H7 (cell line): ENCODE results near the gene DTNA. TPM values are rescaled to one million over a fixed set of nuclear protein-coding genes. Genes with fewer than 3 reads are reported as not detected.
"Not testable (repeated sequence)": the region's sequence is repeated elsewhere in the genome, so short reads cannot be mapped to it uniquely, and the experiment has no call there.

Source experiments
- DNase-seq: peaks from one replicate; pipeline ENCODE4 v3.0.0; 2012
- H3K27me3 ChIP-seq: 2 replicates; pipeline ENCODE4 v1.6.0; 2011; ENCODE audit warnings: mild to moderate bottlenecking, low read length; ENCODE audit not compliant: control insufficient read depth, insufficient read depth
- H3K36me3 ChIP-seq: replicated peaks from 2 replicates; pipeline ENCODE4 v1.5.1; 2011; ENCODE audit warnings: low read length; ENCODE audit not compliant: control insufficient read depth, insufficient read depth
- H3K4me3 ChIP-seq: 2 replicates; pipeline ENCODE4 v1.5.1; 2011; ENCODE audit warnings: low read depth, mild to moderate bottlenecking, control low read depth, low read length, moderate library complexity; ENCODE audit not compliant: insufficient read depth
- total RNA-seq: library from RNA; depleted of rRNA; stranded (reverse); fragments of >200 nt; shearing (Covaris generic); gene quantifications from 2 replicates; pipeline ENCODE4 v1.2.3, GENCODE V29; 2014

Gene DTNA
- total RNA-seq, 1 experiment from 2014 or later = 30.1 TPM

DNA sequence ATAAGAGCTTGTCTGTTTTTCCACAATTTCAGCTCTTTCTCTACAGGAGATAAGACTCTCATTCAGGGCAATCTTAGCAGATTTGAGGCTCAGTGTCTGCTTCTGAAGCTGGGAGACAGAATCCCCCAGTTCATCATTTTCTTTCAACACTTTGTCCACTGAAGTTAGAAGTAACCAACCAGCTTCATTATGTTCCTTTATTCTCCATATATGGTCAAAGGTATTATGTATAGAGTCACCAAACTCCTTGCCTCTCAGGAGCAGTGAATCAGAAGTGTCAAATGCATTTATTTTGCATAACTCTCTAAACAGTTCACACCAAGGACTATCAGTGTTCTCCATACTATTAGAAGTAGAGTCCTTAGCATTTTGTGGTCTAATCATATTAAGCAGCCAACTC lies 24.4 kb downstream of the DTNA start:
- H3K4me3 ChIP-seq, H3K27me3 ChIP-seq, DNase-seq, H3K36me3 ChIP-seq: not testable (repeated sequence)

DNA sequence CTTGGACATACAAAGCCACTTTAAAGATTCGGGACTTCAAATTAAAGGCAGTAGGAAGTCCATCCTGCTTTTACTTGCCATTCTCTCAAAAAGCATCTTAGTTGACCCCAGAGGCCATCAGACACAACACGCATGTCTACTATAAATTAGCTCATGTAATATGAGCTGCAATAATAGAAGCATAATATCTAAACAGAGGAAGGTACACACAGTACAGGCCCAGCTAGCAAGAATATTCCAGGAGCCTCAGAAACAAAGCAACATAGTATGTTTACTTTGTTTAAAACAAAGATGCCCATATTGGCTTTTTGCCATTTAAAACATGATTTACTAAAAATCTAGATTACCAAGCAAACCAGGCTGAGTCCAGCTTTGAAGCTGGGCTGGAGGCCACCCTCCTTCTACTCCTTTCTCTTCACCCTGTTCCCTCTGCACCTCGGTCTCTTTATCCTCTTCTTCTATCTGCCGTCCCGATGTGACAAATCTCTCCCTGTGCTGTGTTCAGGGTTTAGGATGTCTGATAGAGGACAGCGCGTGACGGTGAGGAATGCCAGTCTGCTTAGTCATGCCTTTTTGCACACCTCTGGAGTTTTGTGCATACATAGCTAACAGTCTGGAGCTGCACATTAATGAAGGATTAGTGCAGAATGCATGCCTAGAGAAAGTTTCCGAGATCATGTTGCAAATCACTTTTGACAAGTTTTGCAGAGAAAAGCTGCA lies 28.2 kb downstream of the DTNA start:
- Histone ChIP-seq H3K36me3 (no peaks in the 10 kb centered on the region), H3K27me3 (no peaks in the 10 kb centered on the region)
- DNase-seq = no peak

DNA sequence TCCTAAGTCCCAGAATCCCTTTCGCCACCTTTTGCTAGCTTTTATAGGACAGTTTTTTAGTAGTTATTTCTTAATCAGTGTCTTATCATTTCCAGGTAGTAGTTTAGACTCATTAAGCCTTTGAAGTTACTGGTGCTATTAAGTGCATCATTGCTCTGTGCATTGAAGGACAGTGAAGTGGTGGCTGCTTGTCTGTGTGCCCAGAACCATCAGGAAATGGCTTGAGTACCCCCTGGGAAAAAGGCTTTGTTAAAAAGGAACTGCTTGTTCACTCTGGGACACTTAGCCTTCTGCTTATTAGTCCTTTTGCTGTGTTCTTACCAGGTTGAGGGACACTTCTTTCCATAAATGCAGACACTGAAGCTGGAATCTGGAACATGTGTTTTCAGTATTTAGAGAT lies 30.0 kb downstream of the DTNA start:
- no peak for DNase-seq
- H3K36me3 ChIP-seq = no peaks in the 10 kb centered on the region
- H3K27me3 ChIP-seq = no peaks in the 10 kb centered on the region
- H3K4me3 ChIP-seq = no peak overlapping the region

More for the DNA sequence above, 28.2 kb downstream of the DTNA start:
- H3K4me3 ChIP-seq = no peak overlapping the region

DNA sequence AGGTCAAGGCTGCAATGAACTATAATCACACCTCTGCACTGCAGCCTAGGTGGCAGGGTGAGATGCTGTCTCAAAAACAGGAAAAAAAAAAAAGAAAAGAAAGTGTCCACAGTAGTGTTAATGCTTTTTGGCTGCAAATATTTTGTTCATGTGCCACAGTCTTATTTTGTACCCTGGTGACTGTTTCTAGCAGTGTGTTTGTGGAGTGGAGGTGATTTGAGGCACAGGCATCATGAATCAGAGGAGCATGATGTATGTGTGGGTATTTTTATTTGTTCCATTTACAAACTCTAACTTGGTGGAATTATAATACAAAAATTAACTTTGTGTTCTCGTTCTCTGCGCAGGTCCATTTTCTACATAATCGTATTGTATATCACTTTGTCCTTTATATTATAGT lies 30.6 kb downstream of the DTNA start:
- Histone ChIP-seq H3K27me3 (no peaks in the 10 kb centered on the region), H3K4me3 (no peak overlapping the region), H3K36me3 (no peaks in the 10 kb centered on the region)
- no peak for DNase-seq

DNA sequence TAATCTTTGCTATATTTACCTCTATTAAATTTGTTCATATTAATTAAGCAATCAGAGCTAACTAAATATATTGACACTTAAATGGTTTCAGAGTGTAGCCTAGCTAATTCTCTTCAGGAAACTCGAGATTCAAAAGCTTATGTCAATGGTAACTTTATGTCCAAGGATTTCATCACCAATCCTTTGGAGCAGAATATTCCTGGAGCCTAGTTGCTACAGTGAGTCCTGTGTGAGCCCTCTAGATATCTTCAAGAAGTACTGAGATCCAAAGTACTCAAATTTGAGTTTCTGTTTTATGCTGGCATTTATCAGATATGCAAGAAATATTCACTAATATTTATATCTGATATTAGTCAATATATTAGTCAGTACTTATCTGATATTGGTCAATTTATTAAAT lies 31.3 kb downstream of the DTNA start:
- Histone ChIP-seq H3K4me3 (no peak overlapping the region), H3K27me3 (no peaks in the 10 kb centered on the region), H3K36me3 (no peaks in the 10 kb centered on the region)
- DNase-seq = no peak

DNA sequence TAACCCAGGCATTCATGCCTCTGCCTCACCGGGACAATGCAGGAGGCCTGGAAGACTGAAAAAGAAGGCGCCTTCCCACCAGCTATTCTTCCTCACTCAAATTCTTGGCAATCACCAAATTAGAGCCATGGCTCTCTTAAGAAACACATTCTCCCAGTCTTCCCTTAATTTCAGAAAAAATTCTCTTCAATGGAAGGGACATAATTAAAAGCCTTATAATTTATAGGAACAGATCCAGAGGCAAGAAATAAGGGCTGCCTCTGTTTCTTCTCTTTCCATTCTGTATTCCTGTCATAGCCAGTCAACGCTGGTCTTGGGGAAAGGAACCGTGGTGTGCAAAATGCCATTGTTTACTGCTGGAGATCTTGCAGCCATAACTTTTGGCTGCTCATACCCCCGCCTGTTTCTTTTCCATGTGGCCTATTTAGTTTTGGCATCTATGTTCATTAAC lies 32.8 kb downstream of the DTNA start:
- H3K4me3 ChIP-seq = no peak overlapping the region
- no peak for DNase-seq
- no peaks in the 10 kb centered on the region for H3K36me3 ChIP-seq
- no peaks in the 10 kb centered on the region for H3K27me3 ChIP-seq

DNA sequence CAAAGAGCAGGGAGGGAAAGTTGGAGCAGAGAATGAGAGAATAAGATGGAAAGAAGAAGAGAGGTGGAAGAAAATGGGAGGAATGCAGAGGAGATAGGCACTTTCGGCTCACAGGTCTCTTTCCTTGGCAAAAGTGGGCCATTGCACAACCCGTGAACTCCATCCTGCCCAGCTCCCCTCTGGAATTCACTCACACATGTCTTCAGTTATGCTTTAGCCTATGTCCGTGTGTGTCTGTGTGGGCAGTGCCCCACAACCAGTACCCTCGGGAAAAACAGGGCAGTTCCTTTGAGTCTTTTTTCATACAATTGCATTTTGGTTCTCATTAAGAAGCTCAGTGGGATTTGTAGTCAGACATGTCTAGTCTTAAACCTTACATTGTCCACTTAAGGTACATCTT lies 34.5 kb downstream of the DTNA start:
- Histone ChIP-seq H3K4me3 (no peak overlapping the region), H3K36me3 (no peaks in the 10 kb centered on the region), H3K27me3 (no peaks in the 10 kb centered on the region)
- DNase-seq = no peak

DNA sequence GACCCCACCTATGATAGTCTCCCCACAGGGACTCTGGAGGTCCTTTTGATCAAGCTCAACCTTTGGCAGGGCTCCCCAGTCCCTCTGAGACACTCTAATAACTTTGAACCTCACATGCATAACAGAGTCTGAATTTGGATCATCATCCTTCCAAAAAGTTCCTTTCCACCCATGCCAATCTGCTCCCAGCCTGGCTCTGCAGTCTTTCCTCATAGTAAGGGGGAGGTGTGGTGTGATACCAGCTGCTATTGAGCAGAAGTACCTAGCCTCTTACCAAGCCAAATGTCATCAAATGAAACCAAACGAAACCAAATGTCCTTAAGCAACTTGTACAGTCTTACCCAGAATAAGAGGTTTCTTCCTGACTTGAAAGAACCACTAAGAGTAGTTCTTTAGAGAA lies 36.5 kb downstream of the DTNA start:
- Histone ChIP-seq H3K27me3 (no peaks in the 10 kb centered on the region), H3K4me3 (no peak overlapping the region), H3K36me3 (no peaks in the 10 kb centered on the region)
- DNase-seq = no peak

DNA sequence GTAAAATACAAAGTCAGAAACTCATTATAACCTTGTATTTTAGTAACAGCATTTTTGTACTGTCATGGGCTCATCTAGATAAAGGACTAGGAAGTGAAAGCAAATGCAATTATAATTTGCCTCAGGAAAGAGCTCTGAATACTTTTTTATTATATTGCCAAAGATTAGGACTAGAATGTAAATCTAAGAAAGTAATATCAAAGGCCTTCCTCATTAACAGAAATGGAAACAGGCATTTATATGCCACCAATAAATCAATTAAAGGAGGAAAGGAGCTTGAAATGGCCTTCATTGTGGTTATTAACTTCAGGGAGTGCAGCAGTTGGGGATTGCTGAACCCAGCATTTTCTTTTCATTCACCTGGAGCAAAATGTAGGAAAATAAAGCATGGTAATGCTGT lies 39.6 kb downstream of the DTNA start:
- Histone ChIP-seq H3K27me3 (no peaks in the 10 kb centered on the region), H3K36me3 (no peaks in the 10 kb centered on the region), H3K4me3 (no peak overlapping the region)
- no peak for DNase-seq

DNA sequence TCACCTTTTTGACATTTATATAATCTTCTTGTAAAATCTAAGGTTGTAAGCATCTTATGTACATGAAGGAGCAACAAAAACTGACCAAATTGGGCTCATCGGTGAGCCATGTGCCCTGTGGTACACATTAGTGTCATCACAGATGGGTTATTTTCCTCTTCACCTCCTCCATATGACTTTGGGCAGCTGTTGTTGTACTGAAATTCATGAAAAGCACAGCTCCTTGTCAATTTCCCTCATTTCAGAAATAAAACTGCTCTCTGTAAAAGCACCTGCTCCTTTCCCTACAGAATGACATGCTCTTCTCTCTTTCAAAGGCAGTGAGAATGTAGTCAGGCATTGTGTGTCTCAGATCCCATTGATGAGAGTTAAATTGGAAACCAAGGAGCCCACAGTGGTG lies 42.0 kb downstream of the DTNA start:
- H3K27me3 ChIP-seq = no peaks in the 10 kb centered on the region
- DNase-seq = no peak
- H3K4me3 ChIP-seq = no peak overlapping the region
- H3K36me3 ChIP-seq = no peaks in the 10 kb centered on the region

DNA sequence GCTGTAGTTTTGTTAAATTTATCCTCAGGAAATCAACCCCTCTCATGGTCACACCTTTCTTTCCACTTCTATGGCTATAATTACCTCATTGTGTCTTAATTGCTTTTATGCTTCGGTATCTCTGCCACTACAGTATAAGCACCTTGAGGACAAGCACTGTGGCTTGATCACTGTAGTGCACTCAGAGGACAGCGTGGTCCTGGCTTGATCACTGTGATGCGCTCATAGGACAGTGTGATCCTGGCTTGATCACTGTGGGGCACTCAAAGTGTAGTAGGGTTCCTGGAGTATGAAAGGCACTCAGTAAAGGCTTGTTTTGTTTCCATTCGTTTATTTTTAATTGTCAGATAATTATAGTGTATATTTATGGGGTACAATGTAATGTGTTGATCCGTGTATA lies 44.2 kb downstream of the DTNA start:
- no peak overlapping the region for H3K4me3 ChIP-seq
- no peaks in the 10 kb centered on the region for H3K27me3 ChIP-seq
- no peak for DNase-seq
- no peaks in the 10 kb centered on the region for H3K36me3 ChIP-seq

DNA sequence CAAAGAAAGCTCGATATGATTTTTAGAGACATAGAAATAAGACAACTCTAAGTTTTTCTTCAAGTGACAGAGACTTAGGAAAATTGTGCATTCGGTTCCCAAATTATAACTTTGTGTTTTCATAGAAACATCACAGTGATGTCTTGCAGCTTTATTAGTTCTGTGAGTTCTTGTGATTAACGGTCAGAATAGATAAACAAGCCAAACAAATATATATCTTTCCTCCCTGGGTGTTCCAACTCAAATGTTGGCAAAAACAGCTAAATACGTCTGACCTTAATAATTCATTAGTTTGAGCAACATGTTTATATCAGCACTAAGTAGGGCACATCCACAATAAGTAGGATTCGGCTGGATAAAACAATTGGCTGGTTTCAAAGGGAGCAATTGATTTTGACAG lies 47.6 kb downstream of the DTNA start:
- Histone ChIP-seq H3K4me3 (no peak overlapping the region), H3K27me3 (no peaks in the 10 kb centered on the region), H3K36me3 (no peaks in the 10 kb centered on the region)
- DNase-seq = no peak

DNA sequence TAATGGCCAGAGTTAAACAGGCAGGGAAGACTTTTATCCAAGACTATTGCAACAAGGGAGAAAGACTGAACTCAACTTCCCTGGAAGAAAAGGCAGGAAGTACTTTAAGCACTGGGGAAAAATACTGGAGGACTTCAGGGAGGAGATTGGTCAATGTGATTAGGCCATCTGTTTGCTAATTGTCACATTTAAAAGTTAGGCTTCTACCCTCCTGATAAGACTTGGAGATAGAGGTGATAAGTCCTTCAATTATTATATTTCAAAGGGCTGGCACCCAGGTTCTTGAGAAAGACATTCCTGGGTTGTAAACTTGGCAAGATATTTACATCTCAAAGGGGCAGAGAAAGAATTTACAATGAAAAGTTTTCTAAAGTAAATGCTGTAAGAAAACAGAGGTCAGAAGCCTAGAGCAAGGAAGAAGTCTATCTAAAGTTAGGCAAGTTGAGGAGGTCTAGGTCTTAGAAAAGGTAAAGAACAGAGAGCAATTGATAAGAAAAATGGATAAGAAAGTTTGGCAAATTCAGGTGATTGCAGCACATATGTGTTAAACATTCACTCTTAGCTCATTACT lies 48.4 kb downstream of the DTNA start:
- H3K36me3 ChIP-seq = no peaks in the 10 kb centered on the region
- no peaks in the 10 kb centered on the region for H3K27me3 ChIP-seq
- DNase-seq = no peak
- H3K4me3 ChIP-seq = no peak overlapping the region

DNA sequence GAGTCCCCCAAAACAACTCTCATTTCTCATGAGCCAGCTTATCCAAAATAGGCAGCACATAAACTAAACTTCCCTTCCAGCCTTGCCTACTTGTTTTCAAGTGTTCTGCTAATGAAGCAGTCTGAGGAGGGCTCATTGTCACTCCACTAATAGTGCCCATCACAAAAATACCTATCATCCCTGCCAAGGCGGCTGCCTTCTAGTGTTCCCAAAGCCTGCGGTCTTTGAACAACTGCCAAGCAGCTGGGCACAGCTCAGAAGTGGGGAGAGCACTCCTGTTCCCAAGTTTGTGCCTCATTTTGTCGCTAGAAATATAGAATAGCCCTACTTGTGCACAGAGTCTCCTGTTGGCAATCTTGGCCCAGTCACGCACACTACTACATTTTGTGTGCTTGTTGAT lies 50.3 kb downstream of the DTNA start:
- no peaks in the 10 kb centered on the region for H3K36me3 ChIP-seq
- DNase-seq = no peak
- no peaks in the 10 kb centered on the region for H3K27me3 ChIP-seq
- H3K4me3 ChIP-seq = no peak overlapping the region

DNA sequence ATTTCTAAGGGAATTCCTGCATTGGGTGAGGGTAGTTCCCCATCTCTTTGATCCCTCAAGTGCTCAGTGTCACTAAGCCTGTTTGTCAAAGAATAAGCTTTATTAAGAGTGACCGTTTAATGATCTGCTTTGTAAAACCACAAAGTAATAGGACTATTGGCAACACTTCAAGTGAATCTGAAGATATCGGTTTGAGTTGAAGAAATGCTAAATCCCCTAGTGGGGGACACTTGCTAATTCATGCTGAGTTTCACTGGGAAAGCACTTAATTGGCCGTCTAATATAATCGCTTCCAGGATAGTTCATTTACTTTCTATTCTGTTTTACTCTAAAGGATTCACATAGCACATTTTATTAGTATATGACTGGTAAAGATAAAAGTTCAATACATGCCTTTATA lies 54.4 kb downstream of the DTNA start:
- H3K27me3 ChIP-seq = no peaks in the 10 kb centered on the region
- peak; percentile 10 for DNase-seq
- no peaks in the 10 kb centered on the region for H3K36me3 ChIP-seq
- no peak overlapping the region for H3K4me3 ChIP-seq
